Mesenchymal stem cell (in vitro differentiated cells and primary cell): ENCODE results near the gene ABHD4.
"Not testable (repeated sequence)": the region's sequence is repeated elsewhere in the genome, so short reads cannot be mapped to it uniquely, and the experiment has no call there.

Experiments used
- DNase-seq: peaks from one replicate; pipeline ENCODE4 v3.0.0-alpha.2; 2013
- H2AFZ ChIP-seq: one replicate; pipeline ENCODE4 v1.6.1; 2013; ENCODE audit warnings: low read depth, mild to moderate bottlenecking, control low read depth, inconsistent platforms, low read length, moderate library complexity
- H2AK5ac ChIP-seq: 2 replicates; pipeline ENCODE4 v1.6.1; 2013; ENCODE audit warnings: low read length, moderate library complexity, mild to moderate bottlenecking, inconsistent platforms; ENCODE audit not compliant: severe bottlenecking
- H2BK120ac ChIP-seq: one replicate; pipeline ENCODE4 v1.6.1; 2013; ENCODE audit warnings: low read depth, mild to moderate bottlenecking, inconsistent platforms, low read length, moderate library complexity
- H2BK12ac ChIP-seq, 2 experiments: one replicate each; pipeline ENCODE4 v1.6.1; 2013; ENCODE audit warnings: inconsistent platforms in 2 of 2, low read length in 2 of 2, mild to moderate bottlenecking in 2 of 2, moderate library complexity in 2 of 2, control low read depth in 1 of 2
- H2BK15ac ChIP-seq: one replicate; pipeline ENCODE4 v1.6.1; 2013; ENCODE audit warnings: mild to moderate bottlenecking, low read depth, inconsistent platforms; ENCODE audit not compliant: poor library complexity, severe bottlenecking
- H2BK5ac ChIP-seq: 2 replicates; pipeline ENCODE4 v1.6.1; 2013; ENCODE audit warnings: low read depth, mild to moderate bottlenecking, low read length, control low read depth, inconsistent platforms; ENCODE audit not compliant: poor library complexity, severe bottlenecking
- H3K14ac ChIP-seq, 2 experiments: one replicate each; pipeline ENCODE4 v1.6.1; 2013; ENCODE audit warnings: inconsistent platforms in 2 of 2, low read length in 2 of 2, control low read depth in 1 of 2, mild to moderate bottlenecking in 1 of 2, moderate library complexity in 1 of 2
- H3K18ac ChIP-seq, 2 experiments: one replicate each; pipeline ENCODE4 v1.6.1; 2013; ENCODE audit warnings: inconsistent platforms in 2 of 2, low read length in 2 of 2, control low read depth in 1 of 2, low read depth in 1 of 2, mild to moderate bottlenecking in 1 of 2
- H3K23ac ChIP-seq, 2 experiments: one replicate each; pipeline ENCODE4 v1.6.1; 2013; ENCODE audit warnings: inconsistent platforms in 2 of 2, low read length in 2 of 2, mild to moderate bottlenecking in 2 of 2, moderate library complexity in 2 of 2, control low read depth in 1 of 2
- H3K27ac ChIP-seq: 2 replicates; pipeline ENCODE4 v1.5.1; 2013; ENCODE audit warnings: mild to moderate bottlenecking, moderate library complexity, low read length, control low read depth, inconsistent platforms; ENCODE audit not compliant: poor library complexity, severe bottlenecking
- H3K27me3 ChIP-seq, 2 experiments: 2 replicates each; pipeline versions ENCODE4 v1.6.1 to v1.7.0; 2013; ENCODE audit warnings: low read length in 2 of 2, mild to moderate bottlenecking in 2 of 2, moderate library complexity in 2 of 2, control low read depth in 1 of 2, inconsistent platforms in 1 of 2; ENCODE audit not compliant: control insufficient read depth in 1 of 2, insufficient read depth in 1 of 2
- H3K36me3 ChIP-seq, 2 experiments: 2 replicates each; pipeline versions ENCODE4 v1.6.1 to v1.7.0; 2013; ENCODE audit warnings: low read length in 2 of 2, control low read depth in 1 of 2, inconsistent platforms in 1 of 2, low read depth in 1 of 2, mild to moderate bottlenecking in 1 of 2; ENCODE audit not compliant: insufficient read depth in 2 of 2, control insufficient read depth in 1 of 2
- H3K4ac ChIP-seq, 2 experiments: one replicate each; pipeline ENCODE4 v1.6.1; 2013; ENCODE audit warnings: inconsistent platforms in 2 of 2, low read length in 2 of 2, mild to moderate bottlenecking in 2 of 2, moderate library complexity in 2 of 2, control low read depth in 1 of 2, low read depth in 1 of 2
- H3K4me1 ChIP-seq: 2 replicates; pipeline ENCODE4 v1.6.1; 2013; ENCODE audit warnings: low read depth, low read length, control low read depth; ENCODE audit not compliant: control insufficient read depth, insufficient read depth
- H3K4me2 ChIP-seq: 2 replicates; pipeline ENCODE4 v1.6.1; 2013; ENCODE audit warnings: low read length, mild to moderate bottlenecking, inconsistent platforms; ENCODE audit not compliant: poor library complexity, severe bottlenecking
- H3K4me3 ChIP-seq, 2 experiments: 2 replicates each; pipeline versions ENCODE4 v1.5.1 to v1.7.0; 2013; ENCODE audit warnings: low read length in 2 of 2, mild to moderate bottlenecking in 2 of 2, control low read depth in 1 of 2, low read depth in 1 of 2; ENCODE audit not compliant: insufficient read depth in 1 of 2
- H3K79me1 ChIP-seq: replicated peaks from 2 replicates; pipeline ENCODE4 v1.6.1; 2013; ENCODE audit warnings: mild to moderate bottlenecking, control low read depth, low read length, inconsistent platforms; ENCODE audit not compliant: poor library complexity, severe bottlenecking
- H3K9ac ChIP-seq: 2 replicates; pipeline ENCODE4 v1.7.0; 2013; ENCODE audit warnings: mild to moderate bottlenecking, low read length, moderate library complexity
- H3K9me3 ChIP-seq: 2 replicates; pipeline ENCODE4 v1.7.0; 2013; ENCODE audit warnings: mild to moderate bottlenecking, low read length; ENCODE audit not compliant: control insufficient read depth
- H4K8ac ChIP-seq: one replicate; pipeline ENCODE4 v1.6.1; 2013; ENCODE audit warnings: inconsistent platforms, mild to moderate bottlenecking, low read length, moderate library complexity
- H4K91ac ChIP-seq: one replicate; pipeline ENCODE4 v1.6.1; 2013; ENCODE audit warnings: mild to moderate bottlenecking, low read length, inconsistent platforms
- WGBS: methylation state at CpG from one replicate; pipeline ENCODE4 v1.1.7; 2013; ENCODE audit warnings: mixed read lengths; 5-methylcytosine and 5-hydroxymethylcytosine counted together

The ABHD4 gene

GRCh38 chr14:22635980-22636379 lies 37.9 kb downstream of the ABHD4 start:
- H3K4me1 ChIP-seq, H2BK120ac ChIP-seq, H2BK5ac ChIP-seq, H2BK15ac ChIP-seq, H3K23ac ChIP-seq, H4K91ac ChIP-seq, H4K8ac ChIP-seq, H2AFZ ChIP-seq, H3K27ac ChIP-seq, H3K9ac ChIP-seq, H3K36me3 ChIP-seq, H3K9me3 ChIP-seq, H3K79me1 ChIP-seq, H3K18ac ChIP-seq, H3K4ac ChIP-seq, H3K14ac ChIP-seq, H3K4me3 ChIP-seq, H3K27me3 ChIP-seq, H2AK5ac ChIP-seq, H2BK12ac ChIP-seq, H3K4me2 ChIP-seq, DNase-seq: not testable (repeated sequence)
- WGBS = no CpG with 5 or more reads among the region's 1 CpG

- Histone ChIP-seq H3K9ac (no peak overlapping the region), H3K4me3 (no peak overlapping the region), H2BK120ac (no peak overlapping the region), H3K79me1 (no peaks in the 10 kb centered on the region), H2AFZ (no peak overlapping the region), H3K18ac (no peak overlapping the region), H3K4ac (no peak overlapping the region), H3K4me1 (no peaks in the 10 kb centered on the region), H3K23ac (no peak overlapping the region), H3K14ac (no peak overlapping the region), H4K91ac (no peak overlapping the region), H2AK5ac (no peak overlapping the region), H3K27me3 (peaks cover 0 to 6% of the 10 kb centered on the region in 2 experiments), H2BK12ac (no peak overlapping the region), H4K8ac (no peak overlapping the region), H2BK15ac (no peak overlapping the region), H3K4me2 (no peak overlapping the region), H3K9me3 (no peaks in the 10 kb centered on the region), H3K36me3 (no peaks in the 10 kb centered on the region), H3K27ac (no peak overlapping the region), H2BK5ac (no peak overlapping the region)
- no peak for DNase-seq
Measured at GRCh38 chr14:22640192-22640591, 42.1 kb downstream of the ABHD4 start.

GRCh38 chr14:22641846-22642245 lies 43.7 kb downstream of the ABHD4 start:
- H4K91ac ChIP-seq = no peak overlapping the region
- no peak overlapping the region for H3K27ac ChIP-seq
- no peak overlapping the region for H4K8ac ChIP-seq
- DNase-seq = no peak
- H2BK5ac ChIP-seq = no peak overlapping the region
- no peak overlapping the region for H2BK12ac ChIP-seq
- H3K4ac ChIP-seq = no peak overlapping the region
- no peaks in the 10 kb centered on the region for H3K79me1 ChIP-seq
- H3K18ac ChIP-seq = no peak overlapping the region
- no peak overlapping the region for H2BK15ac ChIP-seq
- no peak overlapping the region for H2AFZ ChIP-seq
- H3K9ac ChIP-seq = no peak overlapping the region
- H3K9me3 ChIP-seq = no peaks in the 10 kb centered on the region
- H3K4me2 ChIP-seq = no peak overlapping the region
- H3K27me3 ChIP-seq = peaks cover 0 to 6% of the 10 kb centered on the region in 2 experiments
- H3K4me3 ChIP-seq = no peak overlapping the region
- H2BK120ac ChIP-seq = no peak overlapping the region
- no peak overlapping the region for H3K23ac ChIP-seq
- no peak overlapping the region for H2AK5ac ChIP-seq
- H3K36me3 ChIP-seq = no peaks in the 10 kb centered on the region
- no peaks in the 10 kb centered on the region for H3K4me1 ChIP-seq
- 41% methylated on average over 3 of the region's 3 CpGs for WGBS
- no peak overlapping the region for H3K14ac ChIP-seq

- Histone ChIP-seq H3K23ac (no peak within 1 kb of the TSS), H3K36me3 (no peaks in the 10 kb centered on the region), H2BK15ac (no peak within 1 kb of the TSS), H2AK5ac (no peak within 1 kb of the TSS), H3K18ac (no peak within 1 kb of the TSS), H2BK12ac (no peak within 1 kb of the TSS), H3K9ac (no peak within 1 kb of the TSS), H3K9me3 (no peaks in the 10 kb centered on the region), H4K8ac (no peak within 1 kb of the TSS), H2BK5ac (no peak within 1 kb of the TSS), H2BK120ac (no peak within 1 kb of the TSS), H3K14ac (no peak within 1 kb of the TSS), H3K4me2 (no peak within 1 kb of the TSS), H2AFZ (no peak within 1 kb of the TSS), H3K4ac (no peak within 1 kb of the TSS), H3K27me3 (peaks cover 0 to 6% of the 10 kb centered on the region in 2 experiments), H4K91ac (no peak within 1 kb of the TSS), H3K79me1 (no peaks in the 10 kb centered on the region), H3K4me3 (no peak within 1 kb of the TSS), H3K27ac (no peak within 1 kb of the TSS), H3K4me1 (no peaks in the 10 kb centered on the region)
- DNase-seq = no peak
- 92% methylated on average over 1 of the region's 1 CpG for WGBS
Measured at GRCh38 chr14:22644305-22644635, 46.2 kb downstream of the ABHD4 start, which contains the start of gene OR6J1. TSS of gene OR6J1 (minus strand) at chr14:22644352. CDS start at chr14:22634811, 9,541 bp downstream.
